ENCODE measurements around the gene RPL7L1.

Gene RPL7L1

DNA sequence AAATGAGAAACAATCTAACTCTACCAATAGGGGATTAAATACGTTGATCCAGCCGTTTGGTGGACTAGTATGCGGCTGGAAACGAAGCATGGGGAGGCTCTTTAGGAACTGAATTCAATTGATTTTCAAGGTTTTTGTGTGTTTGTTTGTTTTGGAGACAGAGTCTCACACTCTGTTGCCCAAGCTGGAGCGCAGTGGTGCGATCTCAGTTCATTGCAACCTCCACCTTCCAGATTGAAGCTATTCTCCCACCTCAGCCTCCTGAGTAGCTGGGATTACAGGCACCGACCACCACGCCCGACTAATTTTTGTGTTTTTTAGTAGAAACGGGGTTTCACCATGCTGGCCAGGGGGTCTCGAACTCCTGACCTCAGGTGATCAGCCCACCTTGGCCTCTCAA, 57.0 kb downstream of the RPL7L1 start:
- no peak for DNase-seq

DNA sequence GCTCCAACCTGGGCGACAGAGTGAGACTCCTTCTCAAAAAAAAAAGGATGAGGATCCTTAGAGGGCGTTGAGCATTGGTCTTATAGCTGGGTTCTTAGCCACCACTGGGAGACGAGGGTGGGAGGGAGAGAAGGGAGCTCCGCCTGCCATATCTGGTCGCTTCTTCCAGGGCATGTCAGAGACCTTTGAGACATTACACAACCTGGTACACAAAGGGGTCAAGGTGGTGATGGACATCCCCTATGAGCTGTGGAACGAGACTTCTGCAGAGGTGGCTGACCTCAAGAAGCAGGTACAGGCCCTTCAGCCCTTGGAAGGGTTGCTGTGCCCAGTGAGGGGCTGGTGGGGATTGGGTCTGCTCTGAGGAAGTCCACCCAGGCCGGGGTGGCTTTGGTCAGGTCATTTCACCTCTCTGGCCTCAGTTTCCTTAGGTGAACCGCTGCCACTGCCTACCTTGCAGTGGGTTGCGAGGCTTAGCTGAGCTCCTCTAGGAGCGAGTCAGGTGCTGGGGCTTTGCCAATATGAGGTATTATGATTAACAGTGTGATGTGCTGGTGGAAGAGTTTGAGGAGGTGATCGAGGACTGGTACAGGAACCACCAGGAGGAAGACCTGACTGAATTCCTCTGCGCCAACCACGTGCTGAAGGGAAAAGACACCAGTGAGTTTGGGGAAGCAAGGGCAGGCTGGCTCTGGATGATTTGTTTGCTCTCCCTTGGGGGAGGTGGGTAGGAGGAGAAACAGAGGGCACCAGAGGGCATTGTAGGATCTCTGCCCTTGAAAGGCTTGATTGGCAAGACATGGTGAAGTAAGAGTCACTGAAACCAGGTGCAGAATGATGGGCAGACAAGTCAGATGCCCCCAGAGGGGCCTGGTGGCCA, 58.4 kb downstream of the RPL7L1 start:
- no peak for DNase-seq

DNA sequence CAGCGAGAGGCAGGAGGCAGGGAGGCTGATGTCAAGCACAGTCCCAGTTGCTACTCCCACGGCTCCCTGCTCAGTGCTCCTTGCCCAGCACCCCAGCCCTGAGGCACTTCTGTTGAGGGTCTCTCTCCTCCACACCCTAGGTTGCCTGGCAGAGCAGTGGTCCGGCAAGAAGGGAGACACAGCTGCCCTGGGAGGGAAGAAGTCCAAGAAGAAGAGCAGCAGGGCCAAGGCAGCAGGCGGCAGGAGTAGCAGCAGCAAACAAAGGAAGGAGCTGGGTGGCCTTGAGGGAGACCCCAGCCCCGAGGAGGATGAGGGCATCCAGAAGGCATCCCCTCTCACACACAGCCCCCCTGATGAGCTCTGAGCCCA, 59.0 kb downstream of the RPL7L1 start:
- no peak for DNase-seq

DNA sequence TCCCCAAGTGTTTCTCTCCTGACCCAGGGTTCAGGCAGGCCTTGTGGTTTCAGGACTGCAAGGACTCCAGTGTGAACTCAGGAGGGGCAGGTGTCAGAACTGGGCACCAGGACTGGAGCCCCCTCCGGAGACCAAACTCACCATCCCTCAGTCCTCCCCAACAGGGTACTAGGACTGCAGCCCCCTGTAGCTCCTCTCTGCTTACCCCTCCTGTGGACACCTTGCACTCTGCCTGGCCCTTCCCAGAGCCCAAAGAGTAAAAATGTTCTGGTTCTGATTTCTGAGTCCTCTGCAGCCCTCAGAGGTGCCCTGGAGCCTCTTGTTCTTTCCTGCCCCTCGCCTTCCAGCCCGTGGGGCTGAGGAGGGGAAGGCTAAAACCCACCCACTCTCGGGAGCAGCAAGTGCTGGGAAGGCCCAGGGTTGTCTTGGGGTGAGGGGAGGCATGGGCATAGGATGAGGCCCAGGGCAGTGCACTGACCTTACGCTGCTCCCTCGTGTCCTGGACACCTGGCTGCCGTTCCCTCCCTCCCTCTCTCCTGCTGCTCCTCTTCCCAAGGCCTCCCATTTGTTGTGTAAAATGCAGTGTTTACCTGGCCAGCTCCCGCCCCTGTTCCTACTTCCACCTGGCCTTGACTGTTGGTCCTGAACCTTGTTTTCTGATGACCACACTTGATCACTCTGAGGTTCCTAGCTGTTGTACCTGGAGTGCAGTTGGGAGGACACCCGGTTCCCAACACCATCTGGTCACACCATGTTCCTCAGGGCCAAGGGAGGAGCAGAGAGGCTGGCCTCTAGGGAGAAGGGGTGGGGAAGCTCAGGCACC, 59.8 kb downstream of the RPL7L1 start:
- DNase-seq: no peak

Data from GDM1 (cell line).